ENCODE measurements around the gene MAP4K2. TPM values are rescaled to one million over a fixed set of nuclear protein-coding genes. Genes with fewer than 3 reads are reported as not detected.

The MAP4K2 gene
- total and polyA plus RNA-seq, 2 of the 4 experiments (the other 2 are of a cell fraction): 11.7 to 16.6 TPM

DNA sequence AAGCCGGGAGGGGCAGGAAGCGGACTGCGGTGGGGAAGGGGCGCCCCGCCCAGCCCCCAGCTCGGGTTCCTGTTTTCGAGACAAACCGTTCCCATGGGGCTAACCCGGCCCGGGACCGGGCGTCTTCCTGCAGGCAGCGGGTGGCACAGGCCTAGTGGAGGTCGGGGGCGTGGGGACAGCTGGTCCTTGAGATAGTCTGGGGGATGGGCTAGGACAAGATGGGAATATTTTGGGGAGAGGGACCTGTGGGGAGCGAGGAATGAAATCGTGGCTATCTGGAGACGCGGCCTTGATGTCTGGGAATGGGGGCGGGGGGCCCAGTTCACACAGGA is 57.9 kb downstream of the MAP4K2 start:
- Histone ChIP-seq H3K36me3 (ENCODE audit: control insufficient read depth, insufficient read depth, low read length) (no peaks in the 10 kb centered on the region), H3K14ac (replicated peaks; ENCODE audit: low read depth, low read length) (no peak overlapping the region), H3K27ac (ENCODE audit: insufficient read depth, low read length) (no peak overlapping the region), H2BK120ac (ENCODE audit: low read depth, low read length) (0 out of 2 replicates have a peak overlapping the region, but pooled peaks have one; percentile 19), H2BK20ac (ENCODE audit: low read depth, low read length) (no peak overlapping the region), H3K9ac (ENCODE audit: low read depth, low read length) (no peak overlapping the region), H3K56ac (ENCODE audit: extremely low read depth, insufficient read depth, low read length) (no peak overlapping the region), H3K27me3 (ENCODE audit: control insufficient read depth, insufficient read depth, low read length) (peaks cover 53% of the 10 kb centered on the region), H3K4me2 (ENCODE audit: low read depth, low read length) (peak overlapping the region; percentile 31; the same call in 1 of the 2 replicates), H4K20me1 (ENCODE audit: insufficient read depth, low read length) (peaks cover 3% of the 10 kb centered on the region; the same call in 1 of the 2 replicates), H4K8ac (ENCODE audit: low read depth in 2 of 2, low read length in 2 of 2) (peak overlapping the region in 1 of 2 experiments; percentile 40; a peak in 2 of 4 replicates), H4K91ac (ENCODE audit: insufficient read depth, low read depth, low read length) (no peak overlapping the region; the same call in 1 of the 2 replicates), H3K4me3 (ENCODE audit: insufficient read depth, low read depth, low read length) (no peak overlapping the region), H3K9me3 (ENCODE audit: control insufficient read depth, insufficient read depth, low read length) (no peaks in the 10 kb centered on the region), H3K4ac (ENCODE audit: low read depth, low read length) (peak overlapping the region; percentile 52; the same call in 1 of the 2 replicates), H3K79me1 (ENCODE audit: low read depth in 1 of 2, low read length in 2 of 2) (no peaks in the 10 kb centered on the region), H2BK5ac (ENCODE audit: low read depth, low read length, poor library complexity, severe bottlenecking) (no peak overlapping the region), H2BK15ac (ENCODE audit: low read depth, low read length) (0 out of 3 replicates have a peak overlapping the region, but pooled peaks have one; percentile 28), H3K4me1 (ENCODE audit: control insufficient read depth, insufficient read depth, low read length) (peaks cover 14% of the 10 kb centered on the region), H2AFZ (replicated peaks; ENCODE audit: low read length, poor library complexity) (peak overlapping the region; percentile 86), H2AK5ac (ENCODE audit: low read depth, low read length) (peak overlapping the region; percentile 28; the same call in 1 of the 2 replicates), H3K9me1 (ENCODE audit: insufficient read depth, low read length) (peaks cover 7% of the 10 kb centered on the region), H3K23ac (ENCODE audit: low read depth, low read length) (peak overlapping the region; percentile 73), H4K5ac (ENCODE audit: low read depth, low read length) (no peak overlapping the region), H3K18ac (ENCODE audit: low read depth, low read length) (no peak overlapping the region), H2AK9ac (replicated peaks; ENCODE audit: low read depth, low read length, poor library complexity) (peak overlapping the region; percentile 90)
- in situ Hi-C loops (cut with MboI; ENCODE audit: low sequenced_read_pairs): no loop called here
- intact Hi-C loops (cut with micrococcal nuclease): no loop called here
- ATAC-seq (ENCODE audit: low read depth) (no peak), DNase-seq (no peak)
- no peak for TF ChIP-seq NFE2L2 (IDR thresholded peaks at IDR 0.05; ENCODE audit: low read depth, low read length)
- no peak for TF ChIP-seq ELK1 (IDR thresholded peaks at IDR 0.05; ENCODE audit: borderline replicate concordance, low read depth, low read length)
- TF ChIP-seq BHLHE40 (IDR thresholded peaks at IDR 0.05; ENCODE audit: low read depth, low read length): no peak
- TF ChIP-seq RFX5 (IDR thresholded peaks at IDR 0.05; ENCODE audit: low read depth, low read length): no peak
- TF ChIP-seq, protein P1, sequence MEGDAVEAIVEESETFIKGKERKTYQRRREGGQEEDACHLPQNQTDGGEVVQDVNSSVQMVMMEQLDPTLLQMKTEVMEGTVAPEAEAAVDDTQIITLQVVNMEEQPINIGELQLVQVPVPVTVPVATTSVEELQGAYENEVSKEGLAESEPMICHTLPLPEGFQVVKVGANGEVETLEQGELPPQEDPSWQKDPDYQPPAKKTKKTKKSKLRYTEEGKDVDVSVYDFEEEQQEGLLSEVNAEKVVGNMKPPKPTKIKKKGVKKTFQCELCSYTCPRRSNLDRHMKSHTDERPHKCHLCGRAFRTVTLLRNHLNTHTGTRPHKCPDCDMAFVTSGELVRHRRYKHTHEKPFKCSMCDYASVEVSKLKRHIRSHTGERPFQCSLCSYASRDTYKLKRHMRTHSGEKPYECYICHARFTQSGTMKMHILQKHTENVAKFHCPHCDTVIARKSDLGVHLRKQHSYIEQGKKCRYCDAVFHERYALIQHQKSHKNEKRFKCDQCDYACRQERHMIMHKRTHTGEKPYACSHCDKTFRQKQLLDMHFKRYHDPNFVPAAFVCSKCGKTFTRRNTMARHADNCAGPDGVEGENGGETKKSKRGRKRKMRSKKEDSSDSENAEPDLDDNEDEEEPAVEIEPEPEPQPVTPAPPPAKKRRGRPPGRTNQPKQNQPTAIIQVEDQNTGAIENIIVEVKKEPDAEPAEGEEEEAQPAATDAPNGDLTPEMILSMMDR (conservative IDR thresholded peaks at IDR 0.05; ENCODE audit: low read depth, low read length): no peak
- TF ChIP-seq RAD21 (IDR thresholded peaks at IDR 0.05; ENCODE audit: low read length): no peak
- no peak for TF ChIP-seq MXI1 (IDR thresholded peaks at IDR 0.05; ENCODE audit: borderline replicate concordance, low read depth, low read length)
- TF ChIP-seq POLR2A (IDR thresholded peaks at IDR 0.05; ENCODE audit: low read depth, low read length): no peak
- ChIA-PET POLR2A (ENCODE audit: unreplicated experiment) (no interaction called here), CTCF (no interaction called here)
- BruUV-seq (replicated peaks): no TSS peak
- dilution Hi-C loops (cut with HindIII; ENCODE audit: low sequenced_read_pairs, unreplicated experiment): no loop called here
- 0% methylated on average over 4 of the region's 20 CpGs; no CpG with 5 or more reads in 1 of the 2 experiments for WGBS, 2 experiments (ENCODE audit: extremely low coverage in 2 of 2, insufficient read length in 1 of 2)

All from IMR-90 (cell line).